Panc1 (cell line): ENCODE measurements around the gene LETM1.

ENCODE experiments used
- POLR2AphosphoS5 ChIP-seq: IDR thresholded peaks from 2 replicates; pipeline ENCODE4 v1.6.1; 2012; ENCODE audit warnings: mild to moderate bottlenecking, low read depth, low read length, moderate library complexity
- REST ChIP-seq, 2 experiments: IDR thresholded peaks; 2 replicates each; pipeline ENCODE4 v1.6.1; 2011 to 2012; ENCODE audit warnings: low read depth in 2 of 2, control low read depth in 1 of 2, low read length in 1 of 2, mild to moderate bottlenecking in 1 of 2, moderate library complexity in 1 of 2; ENCODE audit not compliant: insufficient read depth in 1 of 2
- SIN3A ChIP-seq: IDR thresholded peaks from 2 replicates; pipeline ENCODE4 v1.6.1; 2012; ENCODE audit warnings: low read depth, mild to moderate bottlenecking, low read length, moderate library complexity, borderline replicate concordance; ENCODE audit not compliant: insufficient read depth
- TCF7L2 ChIP-seq: IDR thresholded peaks from 2 replicates; pipeline ENCODE4 v1.6.1; 2011; ENCODE audit warnings: mild to moderate bottlenecking, low read depth, low read length, inconsistent platforms
- TF ChIP-seq, protein P1 (sequence below): fragments of 450-650 bp; IDR thresholded peaks from 2 replicates; pipeline ENCODE4 v1.5.1; 2017; ENCODE audit warnings: mild to moderate bottlenecking

- TF ChIP-seq, protein P1, sequence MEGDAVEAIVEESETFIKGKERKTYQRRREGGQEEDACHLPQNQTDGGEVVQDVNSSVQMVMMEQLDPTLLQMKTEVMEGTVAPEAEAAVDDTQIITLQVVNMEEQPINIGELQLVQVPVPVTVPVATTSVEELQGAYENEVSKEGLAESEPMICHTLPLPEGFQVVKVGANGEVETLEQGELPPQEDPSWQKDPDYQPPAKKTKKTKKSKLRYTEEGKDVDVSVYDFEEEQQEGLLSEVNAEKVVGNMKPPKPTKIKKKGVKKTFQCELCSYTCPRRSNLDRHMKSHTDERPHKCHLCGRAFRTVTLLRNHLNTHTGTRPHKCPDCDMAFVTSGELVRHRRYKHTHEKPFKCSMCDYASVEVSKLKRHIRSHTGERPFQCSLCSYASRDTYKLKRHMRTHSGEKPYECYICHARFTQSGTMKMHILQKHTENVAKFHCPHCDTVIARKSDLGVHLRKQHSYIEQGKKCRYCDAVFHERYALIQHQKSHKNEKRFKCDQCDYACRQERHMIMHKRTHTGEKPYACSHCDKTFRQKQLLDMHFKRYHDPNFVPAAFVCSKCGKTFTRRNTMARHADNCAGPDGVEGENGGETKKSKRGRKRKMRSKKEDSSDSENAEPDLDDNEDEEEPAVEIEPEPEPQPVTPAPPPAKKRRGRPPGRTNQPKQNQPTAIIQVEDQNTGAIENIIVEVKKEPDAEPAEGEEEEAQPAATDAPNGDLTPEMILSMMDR = no peak
- TF ChIP-seq SIN3A (no peak), POLR2AphosphoS5 (no peak), TCF7L2 (no peak), REST (IDR thresholded peaks at IDR 0.05; ENCODE audit: insufficient read depth in 1 of 2, low read depth in 2 of 2, low read length in 1 of 2) (no peak)
Measured at GRCh38 chr4:1895971-1896657, 40.2 kb upstream of the LETM1 start.
